PC-3 (cell line): ENCODE data around the gene KLHDC9.

Experiments used
- EZH2 ChIP-seq: fragments of 300-600 bp; sonication (generic); IDR thresholded peaks from one replicate; pipeline ENCODE4 v1.6.1; 2017; ENCODE audit warnings: antibody characterized with exemption, mild to moderate bottlenecking, low read length; ENCODE audit not compliant: unreplicated experiment
- EZH2phosphoT487 ChIP-seq: fragments of 300-600 bp; sonication (generic); IDR thresholded peaks from 2 replicates; pipeline ENCODE4 v1.6.1; 2018; ENCODE audit warnings: mild to moderate bottlenecking, antibody characterized with exemption, low read length, borderline replicate concordance
- TF ChIP-seq, protein P1 (sequence below): fragments of 300-600 bp; sonication (generic); conservative IDR thresholded peaks from 2 replicates; pipeline ENCODE4 v1.5.1; 2017; ENCODE audit warnings: antibody characterized with exemption, low read depth, mild to moderate bottlenecking, low read length

GRCh38 chr1:161139766-161140165, 41.6 kb downstream of the KLHDC9 start:
- TF ChIP-seq, protein P1, sequence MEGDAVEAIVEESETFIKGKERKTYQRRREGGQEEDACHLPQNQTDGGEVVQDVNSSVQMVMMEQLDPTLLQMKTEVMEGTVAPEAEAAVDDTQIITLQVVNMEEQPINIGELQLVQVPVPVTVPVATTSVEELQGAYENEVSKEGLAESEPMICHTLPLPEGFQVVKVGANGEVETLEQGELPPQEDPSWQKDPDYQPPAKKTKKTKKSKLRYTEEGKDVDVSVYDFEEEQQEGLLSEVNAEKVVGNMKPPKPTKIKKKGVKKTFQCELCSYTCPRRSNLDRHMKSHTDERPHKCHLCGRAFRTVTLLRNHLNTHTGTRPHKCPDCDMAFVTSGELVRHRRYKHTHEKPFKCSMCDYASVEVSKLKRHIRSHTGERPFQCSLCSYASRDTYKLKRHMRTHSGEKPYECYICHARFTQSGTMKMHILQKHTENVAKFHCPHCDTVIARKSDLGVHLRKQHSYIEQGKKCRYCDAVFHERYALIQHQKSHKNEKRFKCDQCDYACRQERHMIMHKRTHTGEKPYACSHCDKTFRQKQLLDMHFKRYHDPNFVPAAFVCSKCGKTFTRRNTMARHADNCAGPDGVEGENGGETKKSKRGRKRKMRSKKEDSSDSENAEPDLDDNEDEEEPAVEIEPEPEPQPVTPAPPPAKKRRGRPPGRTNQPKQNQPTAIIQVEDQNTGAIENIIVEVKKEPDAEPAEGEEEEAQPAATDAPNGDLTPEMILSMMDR, result peak; percentile 74
- TF ChIP-seq EZH2phosphoT487 (no peak), EZH2 (no peak)
